ES-I3 (cell line): ENCODE measurements around the gene WDR74.
"Not testable (repeated sequence)": the region's sequence is repeated elsewhere in the genome, so short reads cannot be mapped to it uniquely, and the experiment has no call there.

ENCODE experiments used
- H3K36me3 ChIP-seq: 2 replicates; pipeline ENCODE4 v1.6.1; 2013; ENCODE audit warnings: mild to moderate bottlenecking, low read length, control low read depth, moderate library complexity; ENCODE audit not compliant: insufficient read depth
- H3K4me1 ChIP-seq: 2 replicates; pipeline ENCODE4 v1.6.1; 2013; ENCODE audit warnings: mild to moderate bottlenecking, control low read depth, low read length; ENCODE audit not compliant: insufficient read depth
- H3K9ac ChIP-seq: 2 replicates; pipeline ENCODE4 v1.6.1; 2013; ENCODE audit warnings: low read depth, mild to moderate bottlenecking, low read length, moderate library complexity
- H3K9me3 ChIP-seq: 2 replicates; pipeline ENCODE4 v1.6.1; 2013; ENCODE audit warnings: mild to moderate bottlenecking, low read length, moderate library complexity; ENCODE audit not compliant: control insufficient read depth, insufficient read depth

WDR74 gene

DNA sequence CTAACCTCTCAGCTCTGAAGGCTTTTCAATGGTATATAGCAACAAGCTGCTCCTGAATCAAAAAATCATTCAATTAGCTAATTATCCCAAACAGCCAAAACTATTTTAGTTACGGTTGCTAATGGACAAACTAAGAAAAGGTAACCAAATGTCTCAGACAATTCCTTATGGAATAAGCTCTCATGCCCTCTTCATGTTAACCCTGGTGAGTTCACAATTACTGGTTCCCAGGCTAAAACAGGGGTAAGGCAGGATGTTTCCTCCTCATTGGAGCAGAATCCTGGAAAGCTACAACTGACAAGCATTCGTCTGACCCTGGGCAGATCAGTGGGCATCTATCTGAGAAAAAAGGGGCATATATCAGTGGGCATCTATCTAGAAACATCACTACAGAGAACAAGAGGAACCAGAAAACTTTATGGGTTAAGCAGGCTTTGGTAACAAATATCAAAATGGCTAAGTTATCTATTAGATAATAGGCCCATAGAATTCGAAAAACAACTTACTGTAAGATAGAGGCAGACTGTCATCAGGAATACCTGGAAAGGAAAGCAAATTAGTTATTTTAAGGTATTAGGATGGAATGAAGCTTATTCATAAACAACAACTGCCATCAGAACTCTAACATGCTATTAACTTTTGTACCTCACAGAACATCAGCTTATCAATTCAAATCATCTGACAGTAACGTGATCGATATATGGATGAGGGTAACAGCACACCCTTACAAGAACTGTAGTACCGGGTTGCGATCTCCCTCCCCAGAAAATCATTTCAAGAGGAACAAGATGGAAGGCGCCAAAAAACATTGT is 14.8 kb upstream of the WDR74 start:
- Histone ChIP-seq H3K9me3 (no peaks in the 10 kb centered on the region), H3K36me3 (peaks cover 36% of the 10 kb centered on the region), H3K9ac (peak overlapping the region; percentile 86), H3K4me1 (0 out of 2 replicates have a peak, but pooled peaks cover 3% of the 10 kb centered on the region)

DNA sequence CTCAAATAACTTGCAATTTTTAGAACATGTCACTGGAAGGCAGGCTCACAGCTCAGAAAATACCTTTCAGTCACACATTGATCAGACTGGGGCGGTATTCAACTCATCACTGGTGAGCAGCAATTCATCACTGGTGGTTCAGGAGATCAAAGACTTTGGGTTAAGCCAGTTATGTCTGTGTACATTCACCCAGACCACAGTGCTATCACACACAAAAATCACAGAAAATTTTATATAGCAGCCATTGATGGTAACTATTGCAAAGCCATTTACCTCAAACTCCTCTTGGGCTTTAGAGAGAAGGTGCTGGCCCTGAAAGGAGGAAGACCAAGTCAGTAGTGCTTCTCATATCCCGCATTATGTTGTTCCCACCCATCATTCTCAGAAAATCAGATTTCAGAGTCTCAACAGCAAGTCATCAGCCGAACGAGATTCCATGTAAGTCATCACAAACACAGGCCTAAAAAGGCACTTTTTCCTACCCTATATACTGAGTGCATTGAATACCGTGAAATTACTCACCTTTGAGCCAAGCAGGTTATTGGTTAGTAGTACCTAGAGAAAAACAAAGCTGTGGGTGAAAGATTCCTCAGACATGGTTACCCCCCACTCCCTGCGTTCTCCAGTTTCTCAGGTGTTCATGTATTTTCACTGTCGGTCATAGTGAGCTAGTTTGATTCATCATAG is 14.0 kb upstream of the WDR74 start:
- H3K9ac ChIP-seq: peak overlapping the region; percentile 86
- H3K4me1 ChIP-seq: 0 out of 2 replicates have a peak, but pooled peaks cover 3% of the 10 kb centered on the region
- peaks cover 36% of the 10 kb centered on the region for H3K36me3 ChIP-seq

DNA sequence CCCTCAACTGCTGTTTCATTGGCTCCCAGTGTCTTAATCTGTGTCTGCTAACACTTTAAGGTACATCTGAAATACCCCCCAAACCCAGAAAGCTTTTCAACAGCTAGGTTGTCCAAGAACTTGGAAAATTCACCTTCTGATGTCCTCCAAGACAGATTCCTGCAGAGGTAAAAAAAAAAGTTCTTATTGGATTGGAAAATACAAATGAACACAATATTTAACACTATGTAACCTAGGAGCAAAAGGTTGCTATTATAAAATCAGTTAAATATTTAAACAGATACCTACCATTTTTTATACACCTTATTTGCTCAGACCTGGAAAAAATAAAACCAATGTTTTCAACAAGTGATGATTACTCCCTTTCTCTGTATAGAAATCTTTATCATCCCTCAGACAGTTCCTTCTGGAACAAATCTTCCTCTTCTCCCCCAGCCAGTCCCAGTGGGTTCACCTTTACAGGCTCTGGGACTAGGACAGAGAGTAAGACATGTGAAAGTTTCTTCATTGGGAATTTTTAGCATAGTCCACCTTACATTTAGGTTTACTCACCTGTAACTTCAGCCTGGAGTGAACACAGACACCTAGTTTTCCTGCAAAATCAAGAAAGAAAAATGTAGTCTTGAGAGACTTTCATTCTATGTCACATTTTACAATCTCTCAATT is 13.3 kb upstream of the WDR74 start:
- Histone ChIP-seq H3K4me1 (0 out of 2 replicates have a peak, but pooled peaks cover 3% of the 10 kb centered on the region), H3K9ac (peak overlapping the region; percentile 86; the same call in 1 of the 2 replicates), H3K9me3 (no peaks in the 10 kb centered on the region), H3K36me3 (peaks cover 36% of the 10 kb centered on the region)

More for the DNA sequence above, 14.0 kb upstream of the WDR74 start:
- no peaks in the 10 kb centered on the region for H3K9me3 ChIP-seq

- no peak overlapping the region for H3K9ac ChIP-seq
- peaks cover 36% of the 10 kb centered on the region for H3K36me3 ChIP-seq
- H3K4me1 ChIP-seq: 0 out of 2 replicates have a peak, but pooled peaks cover 3% of the 10 kb centered on the region
- H3K9me3 ChIP-seq: no peaks in the 10 kb centered on the region
Observed at GRCh38 chr11:62851807-62852522, 12.6 kb upstream of the WDR74 start.

DNA sequence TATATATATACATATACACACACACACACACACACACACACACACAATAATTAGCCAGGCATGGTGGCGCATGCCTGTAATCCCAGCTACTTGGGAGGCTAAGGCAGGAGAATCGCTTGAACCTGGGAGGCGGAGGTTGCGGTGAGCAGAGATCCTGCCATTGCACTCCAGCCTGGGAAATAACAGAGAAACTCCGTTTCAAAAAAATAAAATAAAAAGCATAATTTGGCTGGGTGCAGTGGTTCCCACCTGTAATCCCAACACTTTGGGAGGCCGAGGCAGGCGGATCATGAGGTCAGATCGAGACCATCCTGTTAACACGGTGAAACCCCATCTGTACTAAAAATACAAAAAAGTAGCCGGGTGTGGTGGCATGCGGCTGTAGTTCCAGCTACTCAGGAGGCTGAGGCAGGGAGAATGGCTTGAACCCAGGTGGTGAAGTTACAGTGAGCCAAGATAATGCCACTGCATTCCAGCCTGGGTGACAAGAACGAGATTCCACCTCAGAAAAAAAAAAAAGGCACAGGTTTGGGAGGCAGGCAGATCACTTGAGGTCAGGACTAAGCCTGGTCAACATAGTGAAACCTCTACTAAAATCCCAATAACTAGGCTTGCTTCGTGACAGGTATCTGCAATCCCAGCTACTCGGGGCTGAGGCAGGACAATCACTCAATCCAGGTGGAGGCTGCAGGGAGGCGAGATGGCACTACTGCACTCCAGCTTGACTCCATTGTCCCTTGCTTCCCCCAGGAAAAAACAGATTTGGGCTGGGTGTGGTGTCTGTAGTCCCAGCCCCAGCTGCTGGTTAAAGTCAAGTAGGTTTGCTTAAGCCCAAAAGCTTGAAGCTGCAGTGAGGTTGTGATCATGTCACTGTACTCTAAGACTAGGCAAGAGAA is 11.8 kb upstream of the WDR74 start:
- no peak overlapping the region for H3K9ac ChIP-seq
- H3K9me3 ChIP-seq: 0 out of 2 replicates have a peak, but pooled peaks cover 2% of the 10 kb centered on the region
- H3K36me3 ChIP-seq: peaks cover 36% of the 10 kb centered on the region
- 0 out of 2 replicates have a peak, but pooled peaks cover 3% of the 10 kb centered on the region for H3K4me1 ChIP-seq

DNA sequence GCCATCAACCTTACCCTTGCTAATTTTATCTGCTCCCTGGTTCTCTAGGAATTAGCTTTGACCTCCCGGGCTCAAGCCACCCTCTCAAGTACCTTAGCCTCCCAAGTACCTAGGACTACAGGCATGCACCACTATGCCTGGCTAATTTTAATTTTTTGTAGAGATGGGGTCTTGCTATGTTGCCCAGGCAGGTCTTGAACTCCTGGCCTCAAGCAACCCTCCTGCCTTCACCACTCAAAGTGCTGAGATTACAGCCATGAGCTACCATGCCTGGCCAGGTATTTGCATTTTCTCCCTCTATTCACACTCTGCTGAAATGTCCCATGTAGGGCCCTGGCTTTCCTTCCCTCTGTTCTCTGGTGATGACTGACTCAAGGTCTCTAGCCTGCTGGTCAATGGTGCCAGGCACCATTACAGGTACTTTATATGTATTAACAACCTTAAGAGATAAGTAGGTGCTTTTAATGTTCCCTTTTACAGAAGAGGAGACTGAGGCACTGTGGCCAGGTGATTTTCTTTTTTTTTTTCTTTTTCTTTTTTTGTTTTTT is 8.5 kb upstream of the WDR74 start:
- H3K36me3 ChIP-seq: peaks cover 9% of the 10 kb centered on the region
- no peaks in the 10 kb centered on the region for H3K4me1 ChIP-seq
- no peak overlapping the region for H3K9ac ChIP-seq
- 0 out of 2 replicates have a peak, but pooled peaks cover 2% of the 10 kb centered on the region for H3K9me3 ChIP-seq

DNA sequence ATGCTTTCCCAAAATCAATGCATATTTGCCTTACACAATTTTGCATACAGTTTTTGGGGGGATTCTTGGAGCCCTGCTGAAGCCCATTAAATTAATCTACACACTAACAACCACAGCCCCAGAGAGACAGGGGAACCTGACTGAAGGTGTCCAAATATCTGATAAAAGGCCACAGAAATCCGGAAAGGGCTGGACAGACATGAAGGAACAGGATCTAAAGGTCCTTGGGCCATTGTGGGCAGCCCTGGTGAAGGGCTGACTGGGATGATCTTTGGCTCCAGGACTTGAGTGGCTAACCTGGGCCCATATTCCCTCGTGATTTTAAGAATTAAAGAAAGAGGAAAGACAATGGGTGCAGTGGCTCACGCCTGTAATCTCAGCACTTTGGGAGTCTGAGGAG is 6.8 kb upstream of the WDR74 start:
- Histone ChIP-seq H3K4me1 (no peaks in the 10 kb centered on the region), H3K9ac (no peak overlapping the region), H3K36me3 (no peaks in the 10 kb centered on the region), H3K9me3 (0 out of 2 replicates have a peak, but pooled peaks cover 2% of the 10 kb centered on the region)

DNA sequence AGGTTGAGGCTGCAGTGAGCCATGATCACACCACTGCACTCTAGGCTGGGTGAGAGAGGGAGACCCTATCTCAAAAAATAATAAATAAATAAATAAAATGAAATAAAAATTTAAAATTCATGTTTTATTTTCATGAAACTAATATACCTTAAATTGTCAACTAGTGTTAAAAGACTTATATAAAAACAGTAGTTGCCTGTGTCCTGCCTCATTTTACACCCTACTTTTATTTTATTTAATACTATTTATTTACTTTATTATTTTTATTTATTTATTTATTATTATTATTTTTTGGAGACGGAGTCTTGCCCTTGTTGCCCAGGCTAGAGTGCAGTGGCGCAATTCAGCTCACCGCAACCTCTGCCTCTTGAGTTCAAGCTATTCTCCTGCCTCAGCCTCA is 4.8 kb upstream of the WDR74 start:
- H3K36me3 ChIP-seq: no peaks in the 10 kb centered on the region
- H3K4me1 ChIP-seq: no peaks in the 10 kb centered on the region
- 0 out of 2 replicates have a peak, but pooled peaks cover 2% of the 10 kb centered on the region for H3K9me3 ChIP-seq
- H3K9ac ChIP-seq: no peak overlapping the region

DNA sequence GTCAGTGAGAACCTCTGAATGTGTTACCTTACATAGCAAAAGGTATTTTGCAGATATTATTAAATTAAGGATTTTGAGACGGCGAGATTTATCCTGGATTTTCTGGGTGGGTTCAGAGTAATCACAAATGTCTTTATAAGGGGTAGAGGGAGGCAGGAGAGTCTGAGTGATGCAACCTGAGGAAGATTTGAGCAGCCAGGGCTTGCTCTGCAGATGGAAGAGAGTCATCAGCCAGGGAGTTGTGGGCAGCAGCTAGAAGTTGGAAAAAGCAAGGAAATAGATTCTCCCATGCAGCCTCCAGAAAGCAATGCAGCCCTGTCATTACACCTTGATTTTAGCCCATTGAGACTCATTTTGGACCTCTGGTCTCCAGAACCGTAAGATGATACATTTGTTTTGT is 4.1 kb upstream of the WDR74 start:
- no peaks in the 10 kb centered on the region for H3K36me3 ChIP-seq

DNA sequence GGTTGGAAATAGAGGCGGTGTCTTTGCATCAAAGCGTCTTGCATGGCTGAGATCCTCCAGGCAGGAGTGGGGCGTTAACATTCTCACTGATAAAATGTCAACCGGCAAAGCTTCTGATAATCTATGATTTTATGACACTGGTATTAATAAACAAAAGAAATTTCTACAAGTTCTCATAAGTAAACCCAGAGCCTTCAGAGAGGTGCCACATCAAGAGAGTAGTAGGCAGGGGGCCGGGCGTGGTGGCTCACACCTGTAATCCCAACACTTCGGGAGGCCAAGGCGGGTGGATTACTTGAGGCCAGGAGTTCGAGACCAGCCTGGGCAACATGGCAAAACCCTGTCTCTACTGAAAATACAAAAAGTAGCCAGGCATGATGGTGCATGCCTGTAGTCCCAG is 3.5 kb upstream of the WDR74 start:
- H3K9me3 ChIP-seq, H3K4me1 ChIP-seq, H3K36me3 ChIP-seq: not testable (repeated sequence)
- peak overlapping the region; percentile 63 for H3K9ac ChIP-seq

More for the DNA sequence above, 4.1 kb upstream of the WDR74 start:
- Histone ChIP-seq H3K9me3 (0 out of 2 replicates have a peak, but pooled peaks cover 2% of the 10 kb centered on the region), H3K9ac (no peak overlapping the region; the same call in 1 of the 2 replicates), H3K4me1 (no peaks in the 10 kb centered on the region)

- 0 out of 2 replicates have a peak, but pooled peaks cover 2% of the 10 kb centered on the region for H3K9me3 ChIP-seq
- H3K4me1 ChIP-seq: no peaks in the 10 kb centered on the region
- H3K9ac ChIP-seq: peak overlapping the region; percentile 63
- no peaks in the 10 kb centered on the region; the same call in 1 of the 2 replicates for H3K36me3 ChIP-seq
Observed at GRCh38 chr11:62842171-62842741, 2.9 kb upstream of the WDR74 start.

- no peaks in the 10 kb centered on the region for H3K4me1 ChIP-seq
- 0 out of 2 replicates have a peak, but pooled peaks cover 2% of the 10 kb centered on the region for H3K9me3 ChIP-seq
- H3K36me3 ChIP-seq: peaks cover under 1% of the 10 kb centered on the region; the same call in 1 of the 2 replicates
- peak overlapping the region; percentile 75 for H3K9ac ChIP-seq
Observed at GRCh38 chr11:62841361-62842170, 2.2 kb upstream of the WDR74 start.
